HG02852 (cell line): ENCODE results near the gene KCNT2.
"Not testable (repeated sequence)": the region's sequence is repeated elsewhere in the genome, so short reads cannot be mapped to it uniquely, and the experiment has no call there.

ENCODE experiments used
- ATAC-seq: cut with Tn5 transposase; IDR thresholded peaks from one replicate; pipeline ENCODE4 v1.9.1; 2021; ENCODE audit warnings: mild to moderate bottlenecking, moderate library complexity; ENCODE audit not compliant: unreplicated experiment

Gene KCNT2

DNA sequence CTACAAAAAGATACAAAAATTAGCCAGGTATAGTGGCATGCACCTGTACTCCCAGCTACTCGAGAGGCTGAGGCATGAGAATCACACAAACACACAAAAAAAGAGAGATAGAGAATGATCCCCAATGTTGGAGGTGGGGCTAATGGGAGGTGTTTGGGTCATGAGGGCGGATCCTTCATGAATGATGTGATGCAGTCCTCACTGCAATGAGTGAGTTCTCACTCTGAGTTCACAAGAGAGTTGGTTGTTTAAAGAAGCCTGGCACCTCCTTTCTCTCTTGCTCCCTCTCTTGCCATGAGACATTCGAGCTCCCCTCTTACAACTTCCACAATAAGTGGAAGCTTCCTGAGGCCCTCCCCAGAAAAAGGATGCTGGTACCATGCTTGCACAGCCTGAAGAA lies 17.3 kb downstream of the KCNT2 start:
- ATAC-seq: no peak

DNA sequence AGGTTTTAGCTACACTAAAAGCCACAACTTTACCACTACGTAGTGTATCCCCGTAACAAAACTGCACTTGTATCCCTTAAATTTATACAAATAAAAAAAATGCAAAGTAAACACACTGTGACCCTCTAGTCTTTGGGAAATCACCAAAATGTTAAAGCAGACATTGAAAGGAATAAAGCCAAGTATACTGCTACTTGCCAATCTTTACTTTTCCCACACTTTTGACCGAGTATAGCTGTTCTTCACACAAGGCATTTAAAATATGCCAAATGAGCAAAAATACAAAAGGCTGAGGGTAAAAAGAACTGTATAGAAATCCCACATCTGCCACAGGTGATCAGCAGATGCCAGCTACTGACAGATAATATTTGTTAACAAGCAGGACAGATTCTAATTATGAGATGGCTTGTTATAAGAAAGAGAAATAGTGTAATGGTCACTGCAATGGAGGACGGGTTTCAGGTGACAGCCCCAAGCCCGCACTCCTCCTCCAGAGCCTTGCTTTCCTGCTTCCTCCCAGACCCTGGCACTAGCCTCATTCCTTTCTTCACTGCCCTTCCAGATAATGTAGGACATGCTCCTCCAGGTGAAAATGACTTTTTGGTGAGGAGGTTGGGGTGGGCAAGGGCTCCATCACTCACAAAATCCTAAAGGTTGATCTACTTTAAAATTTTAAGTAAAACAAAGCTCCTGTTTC lies 18.1 kb downstream of the KCNT2 start:
- no peak for ATAC-seq

GRCh38 chr1:196584696-196585095 lies 23.5 kb downstream of the KCNT2 start:
- ATAC-seq: no peak

DNA sequence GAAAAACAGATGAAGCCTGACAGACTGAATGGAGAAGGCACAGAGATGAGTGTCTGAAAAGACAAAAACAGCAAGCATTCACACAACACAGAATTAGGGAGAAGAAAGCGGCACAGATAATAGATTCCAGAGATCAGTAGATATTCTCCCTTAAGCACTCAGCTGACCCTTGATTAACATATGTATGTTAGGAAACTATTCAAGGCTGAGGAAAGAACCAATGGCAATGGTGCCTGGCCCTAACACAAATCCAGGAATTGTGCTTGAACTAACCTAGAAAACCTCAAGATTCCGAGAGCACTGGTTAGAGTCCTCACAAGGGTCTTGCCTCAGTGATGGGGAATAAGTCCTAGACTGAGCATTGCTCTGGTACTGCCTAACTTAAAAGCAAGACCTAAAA lies 30.9 kb downstream of the KCNT2 start:
- ATAC-seq: no peak

GRCh38 chr1:196573226-196573625 lies 35.0 kb downstream of the KCNT2 start:
- no peak for ATAC-seq

DNA sequence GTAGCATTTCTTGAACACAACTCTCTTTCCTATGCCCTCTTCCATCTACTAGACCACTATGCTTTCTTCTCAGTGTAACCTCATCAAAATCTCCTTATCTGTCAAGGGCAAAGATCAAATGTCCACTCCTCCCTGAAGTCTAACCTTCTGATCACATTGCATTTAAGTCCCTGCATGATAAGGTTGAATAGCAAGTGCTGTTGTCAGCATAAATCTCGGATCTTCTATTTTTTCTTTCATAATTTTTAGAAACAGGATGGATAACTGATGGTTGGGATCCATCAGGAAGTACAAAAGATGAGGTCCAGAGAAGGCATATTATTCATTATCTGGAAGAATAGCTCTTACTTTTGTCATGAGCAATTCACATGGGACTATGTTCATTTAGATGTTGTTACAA lies 41.0 kb downstream of the KCNT2 start:
- no peak for ATAC-seq

GRCh38 chr1:196563768-196564167 lies 44.5 kb downstream of the KCNT2 start:
- ATAC-seq: no peak

DNA sequence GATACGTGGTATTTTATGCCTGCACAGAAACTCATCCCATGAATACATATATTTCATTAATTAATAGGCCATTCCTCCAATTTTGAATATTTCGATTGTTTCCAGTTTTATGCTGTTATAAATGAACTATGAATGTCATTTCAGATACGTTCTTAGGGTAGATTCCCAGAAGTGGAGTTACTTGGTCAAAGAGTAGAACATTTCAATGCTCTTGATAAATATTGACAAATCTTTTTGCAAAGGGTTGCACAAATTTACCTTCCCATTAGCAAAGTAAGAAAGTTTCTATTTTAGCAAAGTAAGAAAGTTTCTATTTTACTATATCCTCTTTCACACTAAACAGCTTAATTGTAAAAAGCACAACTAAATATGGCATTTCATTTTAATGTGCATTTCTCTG lies 48.9 kb downstream of the KCNT2 start:
- no peak for ATAC-seq

DNA sequence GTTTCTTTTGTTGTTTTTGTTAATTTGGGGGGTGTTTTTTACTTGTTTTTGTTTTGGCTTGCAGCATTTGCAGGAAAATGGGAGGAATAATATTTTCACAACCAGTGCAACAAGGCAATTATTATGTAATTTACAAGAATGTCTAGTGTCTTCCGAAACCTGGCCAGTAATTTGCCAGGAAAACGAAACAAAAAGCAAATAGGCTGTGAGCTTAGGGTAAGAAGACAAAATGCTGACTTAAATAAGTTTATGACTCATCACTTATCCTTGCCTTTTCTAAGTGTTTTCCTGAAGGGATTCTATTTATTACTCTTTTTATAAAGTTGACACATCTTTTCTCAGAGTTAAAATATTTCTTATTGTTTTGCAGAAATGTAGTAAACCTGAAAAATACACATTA lies 49.8 kb downstream of the KCNT2 start:
- no peak for ATAC-seq

- no peak for ATAC-seq
Measured at GRCh38 chr1:196557797-196558196, 50.4 kb downstream of the KCNT2 start.

GRCh38 chr1:196550731-196551130 lies 57.5 kb downstream of the KCNT2 start:
- ATAC-seq: no peak

GRCh38 chr1:196546272-196547111 lies 61.7 kb downstream of the KCNT2 start:
- ATAC-seq: no peak

- no peak for ATAC-seq
Measured at GRCh38 chr1:196545222-196545621, 63.0 kb downstream of the KCNT2 start.

DNA sequence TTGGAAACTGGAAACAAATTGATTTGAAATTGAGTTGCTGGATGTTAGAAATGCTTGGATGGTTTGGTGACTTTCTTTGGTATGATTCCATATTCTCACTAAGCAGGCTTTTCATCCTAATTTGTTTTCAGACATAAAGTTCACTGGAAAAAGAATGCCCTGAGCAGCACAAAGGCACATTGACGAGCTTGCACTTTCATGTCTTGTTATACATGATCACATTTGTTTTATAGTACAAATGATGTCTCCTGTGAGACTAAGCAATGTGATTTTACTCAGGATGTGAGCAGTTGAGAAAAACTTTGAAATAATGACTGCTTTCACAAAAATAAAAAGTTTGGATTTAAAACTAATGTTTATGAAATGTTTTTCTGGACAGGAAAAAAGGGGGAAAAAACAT lies 63.6 kb downstream of the KCNT2 start:
- no peak for ATAC-seq

DNA sequence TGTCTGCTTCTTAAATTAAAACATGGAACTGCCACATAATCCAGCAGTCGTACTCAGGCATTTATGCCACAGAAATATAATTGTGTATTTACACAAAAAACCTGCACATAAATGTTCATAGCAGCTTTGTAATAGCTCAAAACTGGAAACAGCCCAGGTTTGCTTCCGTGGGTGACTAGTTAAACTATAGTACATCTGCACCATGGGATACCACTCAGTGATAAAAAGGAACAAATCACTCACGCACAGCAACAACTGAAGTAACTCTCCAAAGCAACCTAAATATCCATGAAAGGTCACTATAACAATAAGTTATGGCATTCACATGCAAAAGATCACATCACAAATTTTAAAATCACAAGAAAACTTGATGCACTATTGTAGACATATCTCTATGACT lies 64.4 kb downstream of the KCNT2 start:
- ATAC-seq: no peak

- no peak for ATAC-seq
Measured at GRCh38 chr1:196538473-196538872, 69.8 kb downstream of the KCNT2 start.

DNA sequence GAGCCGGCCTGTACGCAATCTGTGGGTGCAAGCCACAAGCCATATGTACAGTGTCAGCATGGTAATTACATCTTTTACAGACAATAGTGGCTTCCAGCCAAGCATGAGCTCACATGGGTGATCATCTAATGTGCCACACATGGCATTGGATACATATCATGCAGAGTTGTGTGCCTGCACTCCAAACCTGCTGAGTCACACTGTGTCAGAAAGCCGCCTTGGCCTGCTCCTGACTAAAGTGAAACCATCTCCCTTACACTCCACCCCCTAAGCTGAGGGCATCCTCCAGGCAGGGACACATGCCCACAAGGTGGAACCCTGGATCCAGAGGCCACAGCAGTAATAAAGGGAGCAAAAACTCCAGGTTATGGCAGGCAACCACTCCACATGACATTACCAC lies 72.5 kb downstream of the KCNT2 start:
- no peak for ATAC-seq

DNA sequence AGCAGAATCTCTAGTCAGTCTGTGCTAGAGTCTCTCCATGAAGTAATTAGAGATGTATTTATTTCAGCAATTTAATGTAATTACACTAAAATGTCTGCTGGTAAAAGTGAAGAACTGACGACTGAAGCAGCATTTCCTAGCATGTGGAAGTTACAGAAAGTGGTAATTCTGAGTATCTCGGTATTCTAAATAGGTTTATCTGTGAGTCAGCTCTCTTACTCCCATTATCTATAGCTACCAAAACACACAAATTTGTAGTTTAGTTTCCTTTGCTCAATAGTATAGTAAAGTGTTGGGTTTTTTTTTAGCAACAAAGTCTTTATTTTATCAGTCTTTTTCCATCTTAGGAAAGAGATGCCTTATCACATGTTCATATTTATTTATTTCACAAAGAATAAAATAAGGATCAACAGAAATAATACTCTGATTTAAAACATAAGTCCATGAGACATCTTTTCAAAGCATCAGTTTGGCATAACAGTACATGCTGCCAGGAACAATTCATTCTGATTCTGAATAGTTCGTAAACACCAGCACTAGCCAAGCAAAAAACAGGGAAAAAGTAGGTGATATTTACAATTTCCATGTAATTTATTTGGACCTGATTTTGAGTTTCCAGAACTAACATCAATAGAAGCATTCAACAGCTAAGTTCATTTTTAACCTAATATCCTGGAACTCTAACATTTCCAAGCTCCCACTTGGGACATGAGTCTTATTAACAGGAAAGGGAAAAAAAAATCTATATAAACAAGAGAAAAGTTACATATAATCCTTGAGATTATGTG lies 76.3 kb downstream of the KCNT2 start:
- no peak for ATAC-seq

DNA sequence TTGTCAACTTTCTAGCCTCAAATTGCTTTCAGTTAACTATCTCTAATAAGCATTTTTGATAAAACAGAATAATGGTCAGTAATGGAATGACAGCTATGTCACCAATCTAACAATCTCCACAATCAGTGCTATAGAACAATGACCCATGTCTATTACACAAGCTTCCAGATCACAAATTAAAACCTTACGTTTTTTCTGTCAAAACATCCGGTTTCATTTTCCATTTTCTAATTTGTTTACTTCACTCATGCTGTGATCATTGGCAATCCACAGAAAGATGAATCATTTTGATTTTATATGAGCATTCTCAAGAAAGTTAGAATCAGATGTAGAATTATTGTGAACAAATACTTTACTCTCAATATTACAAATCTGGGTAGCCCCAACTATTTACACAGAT lies 80.3 kb downstream of the KCNT2 start:
- ATAC-seq: no peak

DNA sequence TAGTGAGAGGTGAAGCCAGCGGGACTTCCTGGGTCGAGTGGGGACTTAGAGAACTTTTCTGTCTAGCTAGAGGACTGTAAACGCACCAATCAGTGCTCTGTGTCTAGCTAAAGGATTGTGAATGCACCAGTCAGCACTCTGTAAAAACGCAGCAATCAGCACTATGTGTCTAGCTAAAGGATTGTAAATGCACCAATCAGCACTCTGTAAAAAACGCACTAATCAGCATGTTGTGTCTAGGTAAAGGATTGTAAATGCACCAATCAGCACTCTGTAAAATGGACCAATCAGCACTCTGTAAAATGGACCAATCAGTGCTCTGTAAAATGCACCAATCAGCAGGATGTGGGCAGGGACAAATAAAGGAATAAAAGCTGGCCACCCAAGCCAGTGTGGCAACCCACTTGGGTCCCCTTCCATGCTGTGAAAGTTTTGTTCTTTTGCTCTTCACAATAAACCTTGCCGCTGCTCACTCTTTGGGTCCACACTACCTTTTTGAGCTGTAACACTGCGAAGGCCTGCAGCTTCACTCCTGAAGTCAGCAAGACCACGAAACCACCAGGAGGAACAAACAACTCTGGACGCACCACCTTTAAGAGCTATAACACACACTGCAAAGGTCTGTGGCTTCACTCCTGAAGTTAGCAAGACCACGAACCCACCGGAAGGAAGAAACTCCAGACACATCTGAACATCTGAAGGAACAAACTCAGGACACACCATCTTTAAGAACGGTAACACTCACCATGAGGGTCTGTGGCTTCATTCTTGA lies 85.5 kb downstream of the KCNT2 start:
- ATAC-seq: not testable (repeated sequence)

DNA sequence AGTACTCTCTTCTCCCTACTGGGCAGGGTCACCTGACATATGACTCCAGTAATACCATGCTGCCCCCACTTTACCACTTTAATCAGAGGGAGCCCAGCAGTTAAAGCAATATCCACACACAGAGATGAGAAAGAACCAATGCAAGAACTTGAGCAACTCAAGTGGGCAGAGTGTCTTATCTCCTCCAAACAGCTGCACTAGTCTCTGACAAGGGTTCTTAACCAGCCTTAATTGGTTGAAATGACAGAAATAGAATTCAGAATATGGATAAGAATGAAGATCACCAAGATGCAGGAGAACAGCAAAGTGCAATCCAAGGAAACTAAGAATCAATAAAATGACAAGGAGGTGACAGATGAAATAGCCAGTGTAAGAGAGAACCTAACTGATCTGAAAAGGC lies 91.0 kb downstream of the KCNT2 start:
- ATAC-seq: no peak
